22Rv1 (cell line): ENCODE data around the gene ITPKB.

Experiments
- ZFX ChIP-seq: fragments of 450-650 bp; IDR thresholded peaks from 2 replicates; pipeline ENCODE4 v1.6.1; 2017; ENCODE audit warnings: antibody characterized with exemption, borderline replicate concordance
- TF ChIP-seq, protein P1 (sequence below): fragments of 450-650 bp; IDR thresholded peaks from 2 replicates; pipeline ENCODE4 v1.5.1; 2017; ENCODE audit warnings: mild to moderate bottlenecking

DNA sequence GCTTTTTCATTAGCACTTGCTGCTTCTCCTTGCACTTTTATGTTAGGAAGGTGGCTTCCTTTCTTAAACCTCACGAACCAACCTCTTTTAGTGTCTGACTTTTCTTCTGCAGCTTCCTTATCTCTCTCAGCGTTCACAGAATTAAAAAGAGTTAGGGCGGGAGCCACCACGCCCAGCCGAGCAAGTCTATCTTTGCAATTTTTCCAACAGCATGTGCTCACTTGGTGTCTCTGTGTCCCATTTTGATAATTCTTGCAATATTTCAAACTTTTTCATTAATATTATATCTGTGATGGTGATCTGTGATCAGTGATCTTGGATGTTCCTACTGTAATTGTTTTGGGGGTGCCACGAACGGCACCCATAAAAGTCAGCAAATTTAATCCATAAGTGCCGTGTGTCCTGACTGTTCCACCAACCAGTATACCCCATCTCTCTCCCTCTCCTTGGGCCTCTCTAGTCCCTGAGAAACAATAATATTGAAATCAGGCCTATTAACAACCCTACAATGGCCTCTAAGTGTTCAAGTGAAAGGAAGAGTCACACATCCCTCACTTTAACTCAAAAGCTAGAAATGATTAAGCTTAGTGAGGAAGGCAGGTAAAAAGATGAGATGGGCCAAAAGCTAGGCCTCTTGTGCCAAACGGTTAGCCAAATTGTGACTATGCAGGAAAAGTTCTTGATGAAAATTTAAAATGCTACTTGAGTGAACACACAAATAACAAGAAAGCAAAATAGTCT, 15.9 kb upstream of the ITPKB start:
- TF ChIP-seq, protein P1, sequence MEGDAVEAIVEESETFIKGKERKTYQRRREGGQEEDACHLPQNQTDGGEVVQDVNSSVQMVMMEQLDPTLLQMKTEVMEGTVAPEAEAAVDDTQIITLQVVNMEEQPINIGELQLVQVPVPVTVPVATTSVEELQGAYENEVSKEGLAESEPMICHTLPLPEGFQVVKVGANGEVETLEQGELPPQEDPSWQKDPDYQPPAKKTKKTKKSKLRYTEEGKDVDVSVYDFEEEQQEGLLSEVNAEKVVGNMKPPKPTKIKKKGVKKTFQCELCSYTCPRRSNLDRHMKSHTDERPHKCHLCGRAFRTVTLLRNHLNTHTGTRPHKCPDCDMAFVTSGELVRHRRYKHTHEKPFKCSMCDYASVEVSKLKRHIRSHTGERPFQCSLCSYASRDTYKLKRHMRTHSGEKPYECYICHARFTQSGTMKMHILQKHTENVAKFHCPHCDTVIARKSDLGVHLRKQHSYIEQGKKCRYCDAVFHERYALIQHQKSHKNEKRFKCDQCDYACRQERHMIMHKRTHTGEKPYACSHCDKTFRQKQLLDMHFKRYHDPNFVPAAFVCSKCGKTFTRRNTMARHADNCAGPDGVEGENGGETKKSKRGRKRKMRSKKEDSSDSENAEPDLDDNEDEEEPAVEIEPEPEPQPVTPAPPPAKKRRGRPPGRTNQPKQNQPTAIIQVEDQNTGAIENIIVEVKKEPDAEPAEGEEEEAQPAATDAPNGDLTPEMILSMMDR, result no peak
- no peak for TF ChIP-seq ZFX
